ENCODE data around the gene RNF41. TPM values are rescaled to one million over a fixed set of nuclear protein-coding genes. Genes with fewer than 3 reads are reported as not detected.
"Not testable (repeated sequence)": the region's sequence is repeated elsewhere in the genome, so short reads cannot be mapped to it uniquely, and the experiment has no call there.

RNF41 gene
- polyA plus RNA-seq, 1 of the 3 experiments (the other 2 are of a cell fraction): 127 TPM

GRCh38 chr12:56266693-56267442, 45.1 kb upstream of the RNF41 start, which contains the start of gene COQ10A (continued):
- TF ChIP-seq IRF3 (IDR thresholded peaks at IDR 0.05; ENCODE audit: low read depth, low read length) (0 out of 2 replicates have a peak, but pooled peaks have one; percentile 5), JUND (IDR thresholded peaks at IDR 0.05) (no peak), EP300 (IDR thresholded peaks at IDR 0.05; ENCODE audit: borderline replicate concordance in 1 of 2, low read depth in 1 of 2, low read length in 1 of 2) (no peak), NFIC (IDR thresholded peaks at IDR 0.05; ENCODE audit: borderline replicate concordance) (no peak), EZH2phosphoT487 (IDR thresholded peaks at IDR 0.05; ENCODE audit: borderline replicate concordance, low read depth) (no peak), MXI1 (IDR thresholded peaks at IDR 0.05; ENCODE audit: low read depth, low read length) (peak; percentile 84), SMC3 (IDR thresholded peaks at IDR 0.05; ENCODE audit: low read depth, low read length) (no peak), FOSL2 (IDR thresholded peaks at IDR 0.05; ENCODE audit: borderline replicate concordance, low read depth) (no peak), USF2 (IDR thresholded peaks at IDR 0.05; ENCODE audit: borderline replicate concordance, low read depth, low read length) (no peak), ELF1 (IDR thresholded peaks at IDR 0.05) (no peak; the same call in 1 of the 2 replicates), MEF2A (IDR thresholded peaks at IDR 0.05; ENCODE audit: borderline replicate concordance, low read depth) (no peak), FOXJ3 (CRISPR knock-in tag; IDR thresholded peaks at IDR 0.05) (no peak), USF1 (IDR thresholded peaks at IDR 0.05; ENCODE audit: borderline replicate concordance, low read depth) (no peak), REST (IDR thresholded peaks at IDR 0.05; ENCODE audit: low read depth, low read length) (no peak), GABPA (IDR thresholded peaks at IDR 0.05; ENCODE audit: low read depth) (peak; percentile 83), CTCF (IDR thresholded peaks at IDR 0.05) (peak; percentile 62), NRF1 (IDR thresholded peaks at IDR 0.05; ENCODE audit: low read depth, low read length) (peak; percentile 62), RAD21 (IDR thresholded peaks at IDR 0.05; ENCODE audit: low read length) (no peak)

- WGBS (ENCODE audit: low lambda C conversion rate): 67% methylated on average over 16 of the region's 16 CpGs
- CTCF ChIA-PET: interaction anchor here (0.6 to 5.2 kb wide), 14 partner anchors 9 to 1318 kb away, joined by 3 to 49 read pairs (median 4); partner anchors contain the start of genes ANKRD52, PA2G4, RNF41 and SMARCC2
- Histone ChIP-seq H3K9ac (peak overlapping the region; percentile 85), H3F3A (replicated peaks; ENCODE audit: insufficient read depth) (peaks cover 44% of the 10 kb centered on the region), H3K27ac (ENCODE audit: low read depth in 2 of 2, low read length in 1 of 2) (peak overlapping the region; percentile 88 to 92), H3K4me3 (ENCODE audit: low read depth in 2 of 2, low read length in 1 of 2) (peak overlapping the region; percentile 69 to 74), H3K4me2 (peak overlapping the region; percentile 86), H2AFZ (ENCODE audit: low read depth) (peak overlapping the region; percentile 96), H3K36me3 (replicated peaks in 1 of 2; ENCODE audit: control insufficient read depth in 1 of 2, insufficient read depth in 2 of 2, low read length in 1 of 2) (peaks cover 16 to 21% of the 10 kb centered on the region in 2 experiments)
- H4K20me1 ChIP-seq (ENCODE audit: insufficient read depth); H3K27me3 ChIP-seq (ENCODE audit: insufficient read depth); H3K4me1 ChIP-seq (ENCODE audit: control insufficient read depth in 1 of 2, insufficient read depth in 2 of 2, low read depth in 1 of 2, low read length in 1 of 2); H3K79me2 ChIP-seq (ENCODE audit: insufficient read depth); H3K9me2 ChIP-seq; DNase-seq; H3K9me3 ChIP-seq: not testable (repeated sequence)
- POLR2A ChIA-PET: interaction anchor here (0.6 to 1.8 kb wide), 10 partner anchors 8 to 198 kb away, joined by 3 to 12 read pairs (median 4); partner anchors contain the start of genes ANKRD52, CNPY2, CS and RNF41
These were observed 44.5 kb upstream of the RNF41 start for GRCh38 chr12:56266068-56266692.
